Measurements from ENCODE around the gene FBXO34.

The FBXO34 gene

DNA sequence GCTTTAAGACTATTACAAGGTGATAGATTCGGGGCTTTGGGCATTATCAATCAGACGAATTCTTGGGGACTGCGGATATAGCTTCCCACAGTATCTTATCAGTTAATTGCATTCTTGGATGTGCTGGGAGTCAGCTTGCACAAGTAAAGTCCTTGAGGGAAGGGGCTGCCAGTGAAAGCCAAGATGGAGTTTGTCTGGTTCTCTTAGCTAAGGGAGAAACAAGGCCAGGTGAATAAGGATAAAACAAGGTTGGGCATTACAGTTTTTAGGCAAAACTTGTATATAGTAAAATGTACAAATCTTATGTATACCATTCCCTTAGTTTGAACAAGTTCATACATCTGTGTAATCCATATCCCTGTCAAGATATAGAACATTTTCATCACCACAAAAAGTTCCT is 5.5 kb downstream of the FBXO34 start:
- TF ChIP-seq, protein P1, sequence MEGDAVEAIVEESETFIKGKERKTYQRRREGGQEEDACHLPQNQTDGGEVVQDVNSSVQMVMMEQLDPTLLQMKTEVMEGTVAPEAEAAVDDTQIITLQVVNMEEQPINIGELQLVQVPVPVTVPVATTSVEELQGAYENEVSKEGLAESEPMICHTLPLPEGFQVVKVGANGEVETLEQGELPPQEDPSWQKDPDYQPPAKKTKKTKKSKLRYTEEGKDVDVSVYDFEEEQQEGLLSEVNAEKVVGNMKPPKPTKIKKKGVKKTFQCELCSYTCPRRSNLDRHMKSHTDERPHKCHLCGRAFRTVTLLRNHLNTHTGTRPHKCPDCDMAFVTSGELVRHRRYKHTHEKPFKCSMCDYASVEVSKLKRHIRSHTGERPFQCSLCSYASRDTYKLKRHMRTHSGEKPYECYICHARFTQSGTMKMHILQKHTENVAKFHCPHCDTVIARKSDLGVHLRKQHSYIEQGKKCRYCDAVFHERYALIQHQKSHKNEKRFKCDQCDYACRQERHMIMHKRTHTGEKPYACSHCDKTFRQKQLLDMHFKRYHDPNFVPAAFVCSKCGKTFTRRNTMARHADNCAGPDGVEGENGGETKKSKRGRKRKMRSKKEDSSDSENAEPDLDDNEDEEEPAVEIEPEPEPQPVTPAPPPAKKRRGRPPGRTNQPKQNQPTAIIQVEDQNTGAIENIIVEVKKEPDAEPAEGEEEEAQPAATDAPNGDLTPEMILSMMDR (conservative IDR thresholded peaks at IDR 0.05; ENCODE audit: control insufficient read depth, insufficient read depth, low read depth, low read length): no peak
- DNase-seq (ENCODE audit: low read depth): no peak
- H3K4me3 ChIP-seq (ENCODE audit: control insufficient read depth, low read depth, low read length): no peak overlapping the region

DNA sequence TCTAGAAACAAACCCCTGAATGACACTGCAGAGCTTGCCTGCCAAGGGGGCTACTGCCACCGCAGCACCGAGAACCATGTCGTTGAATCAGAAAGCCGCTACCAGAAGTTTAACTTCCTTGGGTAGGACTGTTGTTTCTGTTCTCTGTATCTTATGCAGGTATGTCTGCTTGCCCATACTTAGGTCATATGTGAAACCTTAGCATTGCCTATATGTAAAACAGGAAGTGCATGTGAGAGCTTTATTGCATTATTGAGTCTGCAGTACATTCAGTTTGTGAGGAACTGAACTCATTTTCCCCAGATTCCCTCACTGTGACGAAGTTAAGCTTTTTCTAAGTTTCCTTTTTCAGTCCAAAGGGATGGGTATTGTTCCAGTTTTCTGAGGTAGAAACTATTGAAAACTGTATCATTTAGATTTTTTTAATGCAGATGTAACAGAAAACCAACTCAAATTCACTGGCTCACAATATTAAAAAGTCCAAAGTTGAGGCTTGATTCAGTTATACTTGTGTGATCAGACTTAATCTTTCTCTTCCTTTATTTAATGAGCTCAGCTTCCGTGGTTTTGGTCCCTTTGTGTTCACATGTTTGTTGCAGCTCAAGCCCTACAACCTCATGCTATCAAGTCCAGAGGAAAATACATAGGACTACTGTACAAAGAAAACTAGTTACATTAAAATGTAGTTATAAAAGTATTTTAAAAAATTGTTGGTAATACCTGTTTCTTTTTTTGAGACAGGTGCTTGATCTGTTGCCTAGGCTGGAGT is 6.9 kb downstream of the FBXO34 start:
- no peak overlapping the region for H3K4me3 ChIP-seq (ENCODE audit: control insufficient read depth, low read depth, low read length)
- TF ChIP-seq, protein P1 (conservative IDR thresholded peaks at IDR 0.05; ENCODE audit: control insufficient read depth, insufficient read depth, low read depth, low read length): no peak
- DNase-seq (ENCODE audit: low read depth): no peak

DNA sequence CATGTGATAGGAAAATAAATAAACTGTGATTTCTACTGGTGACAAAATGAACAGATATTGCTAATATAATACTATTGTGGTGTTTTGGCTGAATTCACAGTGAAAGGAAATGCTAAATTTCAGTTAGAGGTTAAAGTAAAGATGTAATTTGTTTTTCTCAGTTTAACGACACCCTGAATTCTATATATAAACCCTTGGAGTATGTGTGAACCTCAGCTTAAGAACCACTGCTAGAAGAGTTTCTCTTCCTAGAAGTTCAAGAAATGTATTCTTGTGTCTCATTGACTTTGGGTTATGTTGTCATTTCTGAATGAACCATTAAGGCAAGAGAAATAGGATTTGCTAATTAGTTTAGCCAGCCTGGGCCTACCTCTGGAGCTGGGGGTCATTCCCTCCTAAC is 8.2 kb downstream of the FBXO34 start:
- DNase-seq (ENCODE audit: low read depth): no peak
- TF ChIP-seq, protein P1 (conservative IDR thresholded peaks at IDR 0.05; ENCODE audit: control insufficient read depth, insufficient read depth, low read depth, low read length): no peak
- H3K4me3 ChIP-seq (ENCODE audit: control insufficient read depth, low read depth, low read length): no peak overlapping the region

DNA sequence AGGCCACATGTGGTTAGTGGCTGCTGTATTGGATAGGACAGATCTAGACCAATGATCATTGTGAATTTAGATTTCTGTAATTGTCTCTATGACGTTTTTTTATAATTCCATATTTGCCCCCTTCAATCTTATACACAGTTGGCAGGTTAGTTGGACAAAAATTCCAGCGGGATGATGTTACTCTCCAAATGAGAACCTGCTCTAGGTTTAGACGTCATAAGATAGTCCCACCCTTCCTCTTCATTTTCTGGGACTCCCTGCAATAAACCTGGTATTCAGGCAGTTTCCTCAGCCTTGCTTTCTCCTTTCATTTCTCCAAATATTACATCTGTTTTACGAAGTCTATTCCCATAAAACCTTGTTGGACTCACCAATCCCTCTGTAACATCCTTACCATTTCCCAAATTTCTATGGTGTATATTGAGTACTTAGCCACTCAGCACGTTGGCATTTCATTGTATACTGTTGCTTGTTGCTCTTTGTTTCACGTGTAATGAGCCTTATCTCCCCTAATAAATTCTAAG is 10.2 kb downstream of the FBXO34 start:
- H3K4me3 ChIP-seq (ENCODE audit: control insufficient read depth, low read depth, low read length): no peak overlapping the region
- no peak for DNase-seq (ENCODE audit: low read depth)
- TF ChIP-seq, protein P1 (conservative IDR thresholded peaks at IDR 0.05; ENCODE audit: control insufficient read depth, insufficient read depth, low read depth, low read length): no peak

DNA sequence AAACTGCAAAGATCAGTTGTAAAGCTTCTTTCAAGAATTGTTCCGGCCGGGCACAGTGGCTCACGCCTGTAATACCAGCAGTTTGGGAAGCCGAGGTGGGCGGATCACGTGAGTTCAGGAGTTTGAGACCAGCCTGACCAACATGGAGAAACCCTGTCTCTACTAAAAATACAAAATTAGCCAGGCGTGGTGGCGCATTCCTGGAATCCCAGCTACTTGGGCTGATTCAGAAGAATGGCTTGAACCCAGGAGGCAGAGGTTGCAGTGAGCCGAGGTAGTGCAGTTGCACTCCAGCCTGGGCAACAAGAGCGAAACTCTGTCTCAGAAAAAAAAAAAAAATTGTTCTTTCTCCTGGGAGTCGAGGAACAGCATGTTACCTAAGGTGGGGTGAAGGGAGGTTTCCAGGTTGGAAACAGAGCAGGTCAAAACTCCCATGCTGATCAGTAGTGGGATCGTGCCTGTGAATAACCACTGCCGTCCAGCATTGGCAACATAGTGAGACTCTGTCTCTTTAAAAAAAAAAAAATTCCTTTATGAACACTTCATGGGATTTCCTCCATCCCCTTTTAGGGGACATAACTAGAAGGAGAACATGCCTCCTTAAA is 13.9 kb downstream of the FBXO34 start:
- no peak for DNase-seq (ENCODE audit: low read depth)
- no peak overlapping the region for H3K4me3 ChIP-seq (ENCODE audit: control insufficient read depth, low read depth, low read length)
- TF ChIP-seq, protein P1 (conservative IDR thresholded peaks at IDR 0.05; ENCODE audit: control insufficient read depth, insufficient read depth, low read depth, low read length): no peak

DNA sequence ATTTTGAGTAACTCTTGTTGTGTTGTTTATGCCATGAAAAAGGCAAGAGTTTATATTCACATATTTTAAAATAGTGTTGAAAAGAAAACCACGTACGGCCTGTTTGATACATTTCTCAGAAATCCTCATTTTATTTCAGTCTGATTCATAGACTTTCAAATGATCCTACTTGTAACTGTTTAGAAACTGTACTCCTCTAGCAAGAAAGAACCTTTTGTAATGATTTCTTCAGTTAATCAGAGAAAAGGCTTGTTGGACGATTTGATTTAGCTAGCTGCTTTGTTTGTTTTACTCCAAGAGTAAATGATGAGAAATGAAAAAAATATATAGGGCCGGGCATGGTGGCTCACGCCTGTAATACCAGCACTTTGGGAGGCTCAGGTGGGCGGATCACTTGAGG is 17.2 kb downstream of the FBXO34 start:
- no peak for DNase-seq (ENCODE audit: low read depth)
- TF ChIP-seq, protein P1 (conservative IDR thresholded peaks at IDR 0.05; ENCODE audit: control insufficient read depth, insufficient read depth, low read depth, low read length): no peak
- H3K4me3 ChIP-seq (ENCODE audit: control insufficient read depth, low read depth, low read length): no peak overlapping the region
